NCI-H1105 treated with DMSO at 0.1 percent for 48 hours (cell line): ENCODE measurements around the gene PHTF1.

Source experiments
- DNase-seq: peaks from one replicate; lab custom pipeline; 2025; lab: John Stamatoyannopoulos, UW

The PHTF1 gene

GRCh38 chr1:113665071-113665470, 94.2 kb downstream of the PHTF1 start:
- no peak for DNase-seq

DNA sequence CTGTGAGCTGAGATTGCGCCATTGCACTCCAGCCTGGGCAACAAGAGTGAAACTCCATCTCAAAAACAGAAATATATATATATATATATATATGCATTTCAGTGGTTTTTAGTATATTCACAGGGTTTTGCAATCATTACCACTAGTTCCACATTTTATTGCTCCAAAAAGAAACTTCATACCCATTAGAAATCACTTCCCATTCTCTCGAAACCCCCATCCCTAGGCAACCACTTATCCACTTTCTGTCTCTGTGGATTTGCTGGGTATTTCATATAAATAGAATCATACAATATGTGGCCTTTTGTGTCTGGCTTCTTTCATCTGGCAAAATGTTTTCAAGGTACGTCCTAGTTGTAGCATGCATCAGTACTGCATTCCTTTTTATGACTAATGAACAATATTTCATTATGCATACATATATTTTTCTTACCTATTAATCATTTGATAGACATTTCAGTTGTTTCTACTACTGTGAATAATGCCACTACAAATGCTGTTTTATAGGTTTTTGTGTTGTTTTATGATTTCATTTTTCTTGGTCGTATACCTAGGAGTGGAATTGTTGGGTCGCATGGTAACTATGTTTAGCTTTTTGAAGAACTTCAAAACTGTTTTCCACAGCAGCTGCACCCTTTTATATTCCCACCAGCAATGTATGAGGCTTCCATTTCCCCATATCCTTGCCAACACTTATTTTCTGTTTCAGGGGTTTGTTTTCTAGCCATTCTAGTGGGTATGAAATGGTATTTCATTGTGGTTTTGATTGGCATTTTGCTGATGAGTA, 95.9 kb downstream of the PHTF1 start:
- DNase-seq: no peak

- no peak for DNase-seq
Measured at GRCh38 chr1:113662101-113662500, 97.2 kb downstream of the PHTF1 start.

- peak; percentile 42 for DNase-seq
Measured at GRCh38 chr1:113660088-113660487, 99.2 kb downstream of the PHTF1 start.

DNA sequence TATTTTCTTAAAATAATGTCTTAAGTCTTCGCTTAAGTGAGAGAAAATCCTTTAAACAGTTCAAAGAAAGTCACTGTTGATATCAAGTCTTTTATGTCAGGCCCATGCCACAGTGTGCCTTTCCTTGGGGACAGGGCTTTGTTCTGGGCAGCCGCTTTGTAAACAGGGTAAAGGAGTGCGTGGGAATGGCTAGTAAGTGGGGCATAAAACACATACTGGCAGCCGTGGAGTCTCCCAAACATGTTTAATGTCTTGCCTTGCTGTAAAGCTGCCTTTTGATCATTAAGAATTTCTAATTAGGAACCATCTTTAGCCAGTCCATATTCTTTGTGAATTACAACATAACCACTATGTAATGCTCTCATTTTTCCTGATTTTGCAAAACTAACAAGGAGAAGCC, 99.7 kb downstream of the PHTF1 start:
- no peak for DNase-seq

GRCh38 chr1:113659035-113659434, 100.3 kb downstream of the PHTF1 start:
- DNase-seq: no peak

- no peak for DNase-seq
Measured at GRCh38 chr1:113657556-113658063, 101.7 kb downstream of the PHTF1 start.

DNA sequence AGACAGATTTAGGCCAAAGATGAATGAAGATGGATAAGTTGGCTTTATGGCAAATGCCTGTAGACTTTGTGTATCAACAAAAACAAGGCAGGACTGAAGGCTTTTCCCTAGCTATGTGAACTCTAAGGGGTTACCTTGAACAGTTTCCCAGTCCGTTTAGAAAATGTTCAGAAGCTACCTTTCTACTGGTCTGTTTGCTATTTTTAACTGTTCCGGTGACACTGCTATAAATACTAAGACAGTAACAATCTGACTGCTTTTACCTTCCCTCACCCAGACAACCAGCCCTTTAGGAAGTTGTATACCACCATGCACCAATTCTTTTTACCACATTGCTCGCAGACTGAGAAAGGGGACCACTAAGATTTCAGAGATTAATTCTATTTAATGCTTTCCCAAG, 102.2 kb downstream of the PHTF1 start:
- no peak for DNase-seq

DNA sequence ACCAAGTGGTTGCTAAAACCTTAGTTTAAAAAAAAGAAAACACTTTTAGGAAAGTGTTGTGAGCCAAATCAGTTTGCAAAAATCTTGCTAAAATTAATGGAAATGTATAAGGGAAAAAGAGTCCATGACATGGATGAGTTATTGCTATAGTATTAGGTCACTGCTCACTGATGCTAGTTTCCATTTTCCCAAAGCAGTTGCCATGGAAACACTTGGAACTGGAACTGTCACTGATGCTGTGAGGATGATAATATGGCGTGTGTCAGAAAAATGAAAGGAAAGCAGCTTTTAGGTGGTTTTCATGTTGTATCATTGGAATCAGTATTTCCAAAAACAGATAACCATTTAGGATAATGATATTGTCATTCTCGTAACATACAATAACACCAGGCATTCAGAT, 104.4 kb downstream of the PHTF1 start:
- DNase-seq: no peak

DNA sequence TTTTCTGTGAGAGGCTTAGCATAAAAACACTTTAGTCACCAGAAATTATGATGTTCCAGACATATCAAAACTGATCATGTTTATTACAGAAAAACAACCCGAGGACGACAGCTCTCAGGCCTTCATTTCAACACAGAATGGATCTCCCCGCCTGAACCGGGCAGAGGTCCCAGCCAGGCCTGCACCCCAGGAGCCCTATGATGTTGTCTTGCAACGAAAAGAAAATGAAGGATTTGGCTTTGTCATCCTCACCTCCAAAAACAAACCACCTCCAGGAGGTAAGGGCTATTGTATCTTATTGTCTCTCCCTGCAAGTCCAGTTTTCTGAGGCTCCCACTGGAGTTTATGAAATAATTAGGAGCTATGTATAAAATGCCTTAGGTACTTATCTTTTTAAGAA, 105.5 kb downstream of the PHTF1 start:
- DNase-seq: no peak

- DNase-seq: no peak
Measured at GRCh38 chr1:113652771-113653170, 106.5 kb downstream of the PHTF1 start.

- DNase-seq: no peak
Measured at GRCh38 chr1:113648478-113648877, 110.8 kb downstream of the PHTF1 start.

- no peak for DNase-seq
Measured at GRCh38 chr1:113647164-113647563, 112.1 kb downstream of the PHTF1 start.
